Measurements from ENCODE around the gene DAPK2. TPM values are rescaled to one million over a fixed set of nuclear protein-coding genes. Genes with fewer than 3 reads are reported as not detected.

The DAPK2 gene
- total and polyA plus RNA-seq, 2 of the 13 experiments (the other 11 are each of a cell fraction or from before 2014, with no cell fraction given), result 0.33 to 0.63 TPM

DNA sequence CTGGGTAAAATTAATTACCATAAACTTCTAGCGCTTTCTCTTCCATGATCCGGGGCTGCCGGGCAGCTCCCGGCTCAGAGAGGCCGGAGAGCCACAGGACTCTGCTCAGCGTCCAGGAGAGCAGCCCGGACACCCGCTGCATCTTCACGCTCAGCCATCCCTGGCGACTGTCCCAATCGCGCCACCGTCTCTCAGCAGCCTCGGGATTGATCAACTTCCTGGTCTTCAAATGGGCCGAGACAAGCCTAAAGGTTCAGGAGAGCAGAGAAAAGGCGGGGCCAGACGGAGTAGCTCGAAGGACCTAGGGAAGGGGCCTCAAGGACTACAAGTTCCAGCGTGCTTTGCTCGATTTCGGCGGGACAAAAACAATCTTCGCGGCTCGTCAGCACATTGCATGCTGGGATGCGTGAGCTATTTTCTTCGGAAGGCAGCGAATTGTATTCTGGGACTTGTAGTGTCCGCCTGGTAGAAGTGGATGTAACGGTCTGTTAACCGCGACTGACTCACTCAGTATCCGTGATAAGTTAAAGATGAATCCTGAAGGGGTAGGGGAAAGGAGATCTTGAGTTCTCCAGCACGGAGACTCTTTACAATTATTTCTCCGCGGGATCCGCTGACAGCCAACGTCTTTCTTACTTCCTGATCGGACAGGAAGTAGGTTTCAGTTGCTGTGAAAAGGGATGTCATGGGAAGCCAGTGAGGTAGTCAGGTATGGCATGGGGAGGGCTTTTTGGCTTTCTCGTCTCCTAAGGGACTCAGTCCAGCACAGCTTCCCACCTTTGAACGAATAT, 47.5 kb upstream of the DAPK2 start, which contains the start of gene CIAO2A (continued):
- TF ChIP-seq, protein P1, sequence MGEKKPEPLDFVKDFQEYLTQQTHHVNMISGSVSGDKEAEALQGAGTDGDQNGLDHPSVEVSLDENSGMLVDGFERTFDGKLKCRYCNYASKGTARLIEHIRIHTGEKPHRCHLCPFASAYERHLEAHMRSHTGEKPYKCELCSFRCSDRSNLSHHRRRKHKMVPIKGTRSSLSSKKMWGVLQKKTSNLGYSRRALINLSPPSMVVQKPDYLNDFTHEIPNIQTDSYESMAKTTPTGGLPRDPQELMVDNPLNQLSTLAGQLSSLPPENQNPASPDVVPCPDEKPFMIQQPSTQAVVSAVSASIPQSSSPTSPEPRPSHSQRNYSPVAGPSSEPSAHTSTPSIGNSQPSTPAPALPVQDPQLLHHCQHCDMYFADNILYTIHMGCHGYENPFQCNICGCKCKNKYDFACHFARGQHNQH (CRISPR knock-in tag; IDR thresholded peaks at IDR 0.05), result peak; percentile 71; the same call in 1 of the 2 replicates
- TF ChIP-seq SIX4 (CRISPR knock-in tag; IDR thresholded peaks at IDR 0.05), result no peak
- no peak for TF ChIP-seq ZNF510 (CRISPR knock-in tag; IDR thresholded peaks at IDR 0.05; ENCODE audit: low read depth)
- no peak for TF ChIP-seq RBAK (CRISPR knock-in tag; IDR thresholded peaks at IDR 0.05)
- TF ChIP-seq ZSCAN21 (CRISPR knock-in tag; IDR thresholded peaks at IDR 0.05; ENCODE audit: borderline replicate concordance), result no peak
- peak; percentile 64 for TF ChIP-seq HNF4A (CRISPR knock-in tag; IDR thresholded peaks at IDR 0.05)
- no peak for TF ChIP-seq MXD4 (CRISPR knock-in tag; IDR thresholded peaks at IDR 0.05)
- peak; percentile 37; the same call in 1 of the 2 replicates for TF ChIP-seq DR1 (CRISPR knock-in tag; IDR thresholded peaks at IDR 0.05)
- no peak for TF ChIP-seq ZNF260 (CRISPR knock-in tag; IDR thresholded peaks at IDR 0.05; ENCODE audit: borderline replicate concordance, low read depth)
- 0 out of 2 replicates have a peak, but pooled peaks have one; percentile 66 for TF ChIP-seq ZNF557 (CRISPR knock-in tag; IDR thresholded peaks at IDR 0.05)
- TF ChIP-seq, protein P2, sequence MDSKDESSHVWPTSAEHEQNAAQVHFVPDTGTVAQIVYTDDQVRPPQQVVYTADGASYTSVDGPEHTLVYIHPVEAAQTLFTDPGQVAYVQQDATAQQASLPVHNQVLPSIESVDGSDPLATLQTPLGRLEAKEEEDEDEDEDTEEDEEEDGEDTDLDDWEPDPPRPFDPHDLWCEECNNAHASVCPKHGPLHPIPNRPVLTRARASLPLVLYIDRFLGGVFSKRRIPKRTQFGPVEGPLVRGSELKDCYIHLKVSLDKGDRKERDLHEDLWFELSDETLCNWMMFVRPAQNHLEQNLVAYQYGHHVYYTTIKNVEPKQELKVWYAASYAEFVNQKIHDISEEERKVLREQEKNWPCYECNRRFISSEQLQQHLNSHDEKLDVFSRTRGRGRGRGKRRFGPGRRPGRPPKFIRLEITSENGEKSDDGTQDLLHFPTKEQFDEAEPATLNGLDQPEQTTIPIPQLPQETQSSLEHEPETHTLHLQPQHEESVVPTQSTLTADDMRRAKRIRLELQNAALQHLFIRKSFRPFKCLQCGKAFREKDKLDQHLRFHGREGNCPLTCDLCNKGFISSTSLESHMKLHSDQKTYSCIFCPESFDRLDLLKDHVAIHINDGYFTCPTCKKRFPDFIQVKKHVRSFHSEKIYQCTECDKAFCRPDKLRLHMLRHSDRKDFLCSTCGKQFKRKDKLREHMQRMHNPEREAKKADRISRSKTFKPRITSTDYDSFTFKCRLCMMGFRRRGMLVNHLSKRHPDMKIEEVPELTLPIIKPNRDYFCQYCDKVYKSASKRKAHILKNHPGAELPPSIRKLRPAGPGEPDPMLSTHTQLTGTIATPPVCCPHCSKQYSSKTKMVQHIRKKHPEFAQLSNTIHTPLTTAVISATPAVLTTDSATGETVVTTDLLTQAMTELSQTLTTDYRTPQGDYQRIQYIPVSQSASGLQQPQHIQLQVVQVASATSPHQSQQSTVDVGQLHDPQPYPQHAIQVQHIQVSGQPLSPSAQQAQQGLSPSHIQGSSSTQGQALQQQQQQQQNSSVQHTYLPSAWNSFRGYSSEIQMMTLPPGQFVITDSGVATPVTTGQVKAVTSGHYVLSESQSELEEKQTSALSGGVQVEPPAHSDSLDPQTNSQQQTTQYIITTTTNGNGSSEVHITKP (CRISPR knock-in tag; IDR thresholded peaks at IDR 0.05; ENCODE audit: low read depth), result peak; percentile 37
- TF ChIP-seq SP1 (IDR thresholded peaks at IDR 0.05), result no peak
- no peak; the same call in 1 of the 2 replicates for TF ChIP-seq SP1 (CRISPR knock-in tag; IDR thresholded peaks at IDR 0.05)
- TF ChIP-seq KAT8 (CRISPR knock-in tag; IDR thresholded peaks at IDR 0.05), result peak; percentile 81
- peak; percentile 63; the same call in 1 of the 2 replicates for TF ChIP-seq MED1 (CRISPR knock-in tag; IDR thresholded peaks at IDR 0.05)
- TF ChIP-seq ZNF24 (IDR thresholded peaks at IDR 0.05), result no peak
- TF ChIP-seq, protein P3, sequence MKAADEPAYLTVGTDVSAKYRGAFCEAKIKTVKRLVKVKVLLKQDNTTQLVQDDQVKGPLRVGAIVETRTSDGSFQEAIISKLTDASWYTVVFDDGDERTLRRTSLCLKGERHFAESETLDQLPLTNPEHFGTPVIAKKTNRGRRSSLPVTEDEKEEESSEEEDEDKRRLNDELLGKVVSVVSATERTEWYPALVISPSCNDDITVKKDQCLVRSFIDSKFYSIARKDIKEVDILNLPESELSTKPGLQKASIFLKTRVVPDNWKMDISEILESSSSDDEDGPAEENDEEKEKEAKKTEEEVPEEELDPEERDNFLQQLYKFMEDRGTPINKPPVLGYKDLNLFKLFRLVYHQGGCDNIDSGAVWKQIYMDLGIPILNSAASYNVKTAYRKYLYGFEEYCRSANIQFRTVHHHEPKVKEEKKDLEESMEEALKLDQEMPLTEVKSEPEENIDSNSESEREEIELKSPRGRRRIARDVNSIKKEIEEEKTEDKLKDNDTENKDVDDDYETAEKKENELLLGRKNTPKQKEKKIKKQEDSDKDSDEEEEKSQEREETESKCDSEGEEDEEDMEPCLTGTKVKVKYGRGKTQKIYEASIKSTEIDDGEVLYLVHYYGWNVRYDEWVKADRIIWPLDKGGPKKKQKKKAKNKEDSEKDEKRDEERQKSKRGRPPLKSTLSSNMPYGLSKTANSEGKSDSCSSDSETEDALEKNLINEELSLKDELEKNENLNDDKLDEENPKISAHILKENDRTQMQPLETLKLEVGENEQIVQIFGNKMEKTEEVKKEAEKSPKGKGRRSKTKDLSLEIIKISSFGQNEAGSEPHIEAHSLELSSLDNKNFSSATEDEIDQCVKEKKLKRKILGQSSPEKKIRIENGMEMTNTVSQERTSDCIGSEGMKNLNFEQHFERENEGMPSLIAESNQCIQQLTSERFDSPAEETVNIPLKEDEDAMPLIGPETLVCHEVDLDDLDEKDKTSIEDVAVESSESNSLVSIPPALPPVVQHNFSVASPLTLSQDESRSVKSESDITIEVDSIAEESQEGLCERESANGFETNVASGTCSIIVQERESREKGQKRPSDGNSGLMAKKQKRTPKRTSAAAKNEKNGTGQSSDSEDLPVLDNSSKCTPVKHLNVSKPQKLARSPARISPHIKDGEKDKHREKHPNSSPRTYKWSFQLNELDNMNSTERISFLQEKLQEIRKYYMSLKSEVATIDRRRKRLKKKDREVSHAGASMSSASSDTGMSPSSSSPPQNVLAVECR (CRISPR knock-in tag; IDR thresholded peaks at IDR 0.05; ENCODE audit: borderline replicate concordance), result peak; percentile 36; the same call in 1 of the 2 replicates
- TF ChIP-seq, protein P4, sequence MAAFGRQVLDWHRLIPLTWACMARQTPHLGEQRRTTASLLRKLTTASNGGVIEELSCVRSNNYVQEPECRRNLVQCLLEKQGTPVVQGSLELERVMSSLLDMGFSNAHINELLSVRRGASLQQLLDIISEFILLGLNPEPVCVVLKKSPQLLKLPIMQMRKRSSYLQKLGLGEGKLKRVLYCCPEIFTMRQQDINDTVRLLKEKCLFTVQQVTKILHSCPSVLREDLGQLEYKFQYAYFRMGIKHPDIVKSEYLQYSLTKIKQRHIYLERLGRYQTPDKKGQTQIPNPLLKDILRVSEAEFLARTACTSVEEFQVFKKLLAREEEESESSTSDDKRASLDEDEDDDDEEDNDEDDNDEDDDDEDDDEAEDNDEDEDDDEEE (CRISPR knock-in tag; IDR thresholded peaks at IDR 0.05), result no peak
- no peak for TF ChIP-seq ZNF136 (CRISPR knock-in tag; IDR thresholded peaks at IDR 0.05; ENCODE audit: low read depth)
- no peak for TF ChIP-seq HHEX (CRISPR knock-in tag; IDR thresholded peaks at IDR 0.05)
- no peak for TF ChIP-seq FOXM1 (CRISPR knock-in tag; IDR thresholded peaks at IDR 0.05)

All from HepG2 (cell line).